Measurements from ENCODE around the gene VASH1. TPM values are rescaled to one million over a fixed set of nuclear protein-coding genes. Genes with fewer than 3 reads are reported as not detected.

The VASH1 gene
- total RNA-seq, 1 experiment from 2014 or later = 1.8 TPM

- DNase-seq (ENCODE audit: low read depth) = no peak
Measured at GRCh38 chr14:76742185-76742584, 19.1 kb upstream of the VASH1 start.

GRCh38 chr14:76742966-76743365, 18.3 kb upstream of the VASH1 start:
- no peak for DNase-seq (ENCODE audit: low read depth)

- no peak for DNase-seq (ENCODE audit: low read depth)
Measured at GRCh38 chr14:76752744-76753143, 8.5 kb upstream of the VASH1 start.

- no peak for DNase-seq (ENCODE audit: low read depth)
Measured at GRCh38 chr14:76753541-76754198, 7.6 kb upstream of the VASH1 start.

GRCh38 chr14:76754586-76754985, 6.7 kb upstream of the VASH1 start:
- no peak for DNase-seq (ENCODE audit: low read depth)

GRCh38 chr14:76755610-76756370, 5.5 kb upstream of the VASH1 start:
- DNase-seq (ENCODE audit: low read depth) = no peak

GRCh38 chr14:76756371-76756750, 4.9 kb upstream of the VASH1 start:
- DNase-seq (ENCODE audit: low read depth) = no peak

- no peak for DNase-seq (ENCODE audit: low read depth)
Measured at GRCh38 chr14:76759589-76759988, 1.7 kb upstream of the VASH1 start.

- DNase-seq (ENCODE audit: low read depth) = no peak
Measured at GRCh38 chr14:76760331-76761135, 735 bp upstream of the VASH1 start.

- no peak for DNase-seq (ENCODE audit: low read depth)
Measured at GRCh38 chr14:76761960-76762410, 717 bp downstream of the VASH1 start.

- DNase-seq (ENCODE audit: low read depth) = no peak
Measured at GRCh38 chr14:76762411-76763095, 1.3 kb downstream of the VASH1 start.

GRCh38 chr14:76763096-76764041, 2.1 kb downstream of the VASH1 start:
- DNase-seq (ENCODE audit: low read depth) = no peak

- DNase-seq (ENCODE audit: low read depth) = no peak
Measured at GRCh38 chr14:76765461-76765931, 4.2 kb downstream of the VASH1 start.

GRCh38 chr14:76767681-76768656, 6.7 kb downstream of the VASH1 start:
- no peak for DNase-seq (ENCODE audit: low read depth)

- DNase-seq (ENCODE audit: low read depth) = no peak
Measured at GRCh38 chr14:76768671-76769500, 7.6 kb downstream of the VASH1 start.

GRCh38 chr14:76769636-76770292, 8.5 kb downstream of the VASH1 start:
- DNase-seq (ENCODE audit: low read depth) = no peak

- DNase-seq (ENCODE audit: low read depth) = no peak
Measured at GRCh38 chr14:76770521-76771436, 9.5 kb downstream of the VASH1 start.
